MCF 10A (cell line): ENCODE data around the gene LENG9. TPM values are rescaled to one million over a fixed set of nuclear protein-coding genes. Genes with fewer than 3 reads are reported as not detected.
"Not testable (repeated sequence)": the region's sequence is repeated elsewhere in the genome, so short reads cannot be mapped to it uniquely, and the experiment has no call there.

Experiments
- BruUV-seq: library from RNA; stranded (reverse); fragments of 400-500 nt; replicated peaks from 2 replicates; lab custom pipeline; 2021; lab: Mats Ljungman, UMichigan
- CTCF ChIA-PET: fragments of 300-600 bp; sonication (Branson Sonifier 250); formaldehyde crosslinking; extraction: SDS; loops from one replicate; lab custom pipeline; 2021; ENCODE audit warnings: antibody characterized with exemption, inconsistent platforms; lab: Yijun Ruan, JAX
- POLR2A ChIA-PET: fragments of 300-600, 350-650 bp; sonication (Branson Sonifier 250); formaldehyde crosslinking; extraction: SDS; loops from one replicate; lab custom pipeline; 2020; ENCODE audit warnings: antibody characterized with exemption, inconsistent platforms; lab: Yijun Ruan, JAX
- DNase-seq: peaks from one replicate; pipeline ENCODE4 v3.0.0-alpha.2; 2018; ENCODE audit not compliant: unreplicated experiment
- H3K27ac Mint-ChIP-seq: one replicate; pipeline ENCODE4 v1.8.0; 2022; ENCODE audit warnings: mild to moderate bottlenecking, low read depth, mixed read lengths; ENCODE audit not compliant: unreplicated experiment
- H3K27me3 Mint-ChIP-seq: one replicate; pipeline ENCODE4 v1.8.0; 2022; ENCODE audit warnings: mixed read lengths; ENCODE audit not compliant: insufficient read depth, unreplicated experiment
- H3K36me3 Mint-ChIP-seq: one replicate; pipeline ENCODE4 v1.8.0; 2022; ENCODE audit warnings: mild to moderate bottlenecking, moderate library complexity, mixed read lengths; ENCODE audit not compliant: insufficient read depth, unreplicated experiment
- H3K4me1 Mint-ChIP-seq: one replicate; pipeline ENCODE4 v1.8.0; 2022; ENCODE audit warnings: mixed read lengths; ENCODE audit not compliant: insufficient read depth, unreplicated experiment
- H3K4me3 Mint-ChIP-seq: one replicate; pipeline ENCODE4 v1.8.0; 2022; ENCODE audit warnings: mild to moderate bottlenecking, moderate library complexity, mixed read lengths; ENCODE audit not compliant: unreplicated experiment
- H3K9me3 Mint-ChIP-seq: one replicate; pipeline ENCODE4 v1.8.0; 2022; ENCODE audit warnings: mixed read lengths; ENCODE audit not compliant: unreplicated experiment
- intact Hi-C: fragments of 100-400 bp; cut with micrococcal nuclease; formaldehyde crosslinking; loops from 2 replicates; pipeline ENCODE4 v1.14.1; 2022
- total RNA-seq: library from RNA; stranded (reverse); gene quantifications from 2 replicates; pipeline ENCODE4 v1.2.3, GENCODE V29; 2022
- TF ChIP-seq, protein P1 (sequence below): fragments of 200-600 bp; IDR thresholded peaks from one replicate; pipeline ENCODE4 v1.8.0; 2022; ENCODE audit warnings: antibody characterized with exemption, mild to moderate bottlenecking; ENCODE audit not compliant: unreplicated experiment

Gene LENG9
- total RNA-seq, 1 experiment from 2014 or later, result 9.3 TPM

DNA sequence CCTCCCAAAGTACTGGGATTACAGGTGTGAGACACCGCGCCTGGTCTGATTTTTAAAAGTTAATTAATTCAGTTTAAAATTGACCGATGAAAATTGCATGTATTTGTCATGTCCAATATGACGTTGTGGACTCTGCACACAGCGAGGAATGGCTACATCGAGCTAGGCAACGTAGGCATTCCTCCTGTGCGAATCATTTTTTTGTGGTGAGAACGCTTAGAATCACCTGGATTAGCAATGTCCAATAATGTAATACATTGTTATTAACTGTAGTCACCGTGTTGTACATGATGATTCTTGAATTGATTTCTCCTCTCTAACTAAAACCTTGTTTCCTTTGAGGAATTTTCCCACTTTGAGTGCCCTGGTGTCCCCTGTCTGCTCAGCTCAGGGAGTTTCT, 42.5 kb upstream of the LENG9 start:
- no peak overlapping the region for H3K27ac Mint-ChIP-seq
- TF ChIP-seq, protein P1, sequence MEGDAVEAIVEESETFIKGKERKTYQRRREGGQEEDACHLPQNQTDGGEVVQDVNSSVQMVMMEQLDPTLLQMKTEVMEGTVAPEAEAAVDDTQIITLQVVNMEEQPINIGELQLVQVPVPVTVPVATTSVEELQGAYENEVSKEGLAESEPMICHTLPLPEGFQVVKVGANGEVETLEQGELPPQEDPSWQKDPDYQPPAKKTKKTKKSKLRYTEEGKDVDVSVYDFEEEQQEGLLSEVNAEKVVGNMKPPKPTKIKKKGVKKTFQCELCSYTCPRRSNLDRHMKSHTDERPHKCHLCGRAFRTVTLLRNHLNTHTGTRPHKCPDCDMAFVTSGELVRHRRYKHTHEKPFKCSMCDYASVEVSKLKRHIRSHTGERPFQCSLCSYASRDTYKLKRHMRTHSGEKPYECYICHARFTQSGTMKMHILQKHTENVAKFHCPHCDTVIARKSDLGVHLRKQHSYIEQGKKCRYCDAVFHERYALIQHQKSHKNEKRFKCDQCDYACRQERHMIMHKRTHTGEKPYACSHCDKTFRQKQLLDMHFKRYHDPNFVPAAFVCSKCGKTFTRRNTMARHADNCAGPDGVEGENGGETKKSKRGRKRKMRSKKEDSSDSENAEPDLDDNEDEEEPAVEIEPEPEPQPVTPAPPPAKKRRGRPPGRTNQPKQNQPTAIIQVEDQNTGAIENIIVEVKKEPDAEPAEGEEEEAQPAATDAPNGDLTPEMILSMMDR, result no peak
- intact Hi-C loops, result no loop called here
- no TSS peak for BruUV-seq
- H3K36me3 Mint-ChIP-seq, result no peaks in the 10 kb centered on the region
- H3K27me3 Mint-ChIP-seq, result no peaks in the 10 kb centered on the region
- no peak for DNase-seq
- POLR2A ChIA-PET, result no interaction called here
- no peak overlapping the region for H3K4me3 Mint-ChIP-seq
- CTCF ChIA-PET, result interaction anchor here (0.5 to 0.7 kb wide), 3 partner anchors 11 to 1599 kb away, joined by 3 read pairs; no protein-coding TSS in a partner anchor
- peaks cover 20% of the 10 kb centered on the region for H3K9me3 Mint-ChIP-seq
- H3K4me1 Mint-ChIP-seq, result no peaks in the 10 kb centered on the region

DNA sequence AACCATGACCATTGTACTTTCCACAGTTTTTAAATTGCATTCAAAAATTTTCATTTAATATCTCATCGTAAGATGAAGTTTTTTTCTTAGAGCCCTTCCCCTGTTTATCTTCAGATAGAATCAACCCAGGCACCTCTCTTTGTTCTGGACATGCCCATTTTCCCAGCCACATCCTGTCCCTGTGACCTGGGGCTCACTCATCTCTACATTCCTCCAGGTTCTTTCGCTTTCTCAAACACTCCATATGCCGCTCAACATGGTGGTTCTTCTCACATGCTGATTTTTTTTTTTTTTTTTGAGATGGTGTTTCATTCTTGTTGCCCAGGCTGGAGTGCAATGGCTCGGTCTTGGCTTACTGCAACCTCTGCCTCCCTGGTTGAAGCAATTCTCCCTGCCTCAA, 42.0 kb upstream of the LENG9 start:
- intact Hi-C loops, H3K27ac Mint-ChIP-seq, H3K4me3 Mint-ChIP-seq, POLR2A ChIA-PET, H3K36me3 Mint-ChIP-seq, H3K4me1 Mint-ChIP-seq, BruUV-seq, H3K27me3 Mint-ChIP-seq, DNase-seq: not testable (repeated sequence)
- CTCF ChIA-PET, result interaction anchor here (0.6 to 0.7 kb wide), 2 partner anchors 24 to 86 kb away, joined by 3 read pairs; no protein-coding TSS in a partner anchor
- peaks cover 20% of the 10 kb centered on the region for H3K9me3 Mint-ChIP-seq

DNA sequence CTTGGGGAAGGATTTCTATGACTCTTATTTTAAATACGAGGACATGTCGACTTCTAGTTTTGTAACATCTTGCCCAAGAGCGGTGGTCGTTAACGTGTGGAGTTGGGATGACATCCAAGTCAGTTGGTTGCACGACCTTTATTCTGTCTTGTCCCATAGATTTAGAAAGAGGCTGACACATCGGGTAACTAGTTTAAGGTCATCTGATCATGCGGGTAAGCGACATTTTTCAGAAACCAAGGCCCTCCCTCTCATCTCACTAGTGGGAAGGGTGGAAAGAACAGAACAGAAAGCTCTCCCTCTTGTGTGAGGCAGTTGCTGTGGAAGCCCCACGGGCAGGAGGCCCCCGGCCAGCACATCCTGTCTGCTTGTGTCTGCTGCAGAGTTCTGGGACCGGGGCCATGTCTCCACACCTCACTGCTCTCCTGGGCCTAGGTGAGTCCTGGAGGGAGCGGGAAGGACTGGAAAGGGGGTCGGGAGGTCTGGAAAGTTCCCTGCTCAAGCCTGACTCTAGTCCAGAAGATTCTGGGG, 39.0 kb upstream of the LENG9 start, which contains the start of gene LAIR2:
LAIR2 (plus strand) TSS at position 314 of the 531 bp plus-strand sequence; CDS start at position 402, 88 bp downstream.
- Mint-ChIP-seq H3K4me1 (no peaks in the 10 kb centered on the region), H3K27ac (no peak within 1 kb of the TSS), H3K4me3 (no peak within 1 kb of the TSS), H3K27me3 (no peaks in the 10 kb centered on the region), H3K9me3 (peaks cover 13% of the 10 kb centered on the region), H3K36me3 (no peaks in the 10 kb centered on the region)
- ChIA-PET POLR2A (no interaction called here), CTCF (interaction anchor here (1.0 kb wide), 1 partner anchor 24 kb away, joined by 5 read pairs; no protein-coding TSS in a partner anchor)
- BruUV-seq, result no TSS peak
- TF ChIP-seq, protein P1, result no peak
- no peak for DNase-seq
- intact Hi-C loops, result no loop called here

DNA sequence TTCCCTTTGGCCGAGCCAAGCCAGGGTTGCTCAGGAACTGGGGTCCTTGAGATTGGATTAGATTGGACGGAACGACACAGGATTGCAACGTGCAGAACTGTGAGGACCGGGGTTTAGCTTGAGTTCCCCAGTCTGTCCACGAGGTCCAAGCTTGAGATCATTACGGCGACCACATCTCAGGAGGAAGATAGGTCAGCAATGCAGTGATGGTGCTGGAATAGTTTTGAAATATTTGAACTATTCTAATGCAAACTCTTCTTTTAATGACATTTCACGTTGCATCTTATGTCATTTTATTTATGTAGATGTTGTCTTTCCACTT, 34.8 kb upstream of the LENG9 start:
- H3K27me3 Mint-ChIP-seq, POLR2A ChIA-PET, CTCF ChIA-PET, H3K4me3 Mint-ChIP-seq, intact Hi-C loops, H3K36me3 Mint-ChIP-seq, BruUV-seq, H3K9me3 Mint-ChIP-seq, H3K4me1 Mint-ChIP-seq, DNase-seq, H3K27ac Mint-ChIP-seq: not testable (repeated sequence)

DNA sequence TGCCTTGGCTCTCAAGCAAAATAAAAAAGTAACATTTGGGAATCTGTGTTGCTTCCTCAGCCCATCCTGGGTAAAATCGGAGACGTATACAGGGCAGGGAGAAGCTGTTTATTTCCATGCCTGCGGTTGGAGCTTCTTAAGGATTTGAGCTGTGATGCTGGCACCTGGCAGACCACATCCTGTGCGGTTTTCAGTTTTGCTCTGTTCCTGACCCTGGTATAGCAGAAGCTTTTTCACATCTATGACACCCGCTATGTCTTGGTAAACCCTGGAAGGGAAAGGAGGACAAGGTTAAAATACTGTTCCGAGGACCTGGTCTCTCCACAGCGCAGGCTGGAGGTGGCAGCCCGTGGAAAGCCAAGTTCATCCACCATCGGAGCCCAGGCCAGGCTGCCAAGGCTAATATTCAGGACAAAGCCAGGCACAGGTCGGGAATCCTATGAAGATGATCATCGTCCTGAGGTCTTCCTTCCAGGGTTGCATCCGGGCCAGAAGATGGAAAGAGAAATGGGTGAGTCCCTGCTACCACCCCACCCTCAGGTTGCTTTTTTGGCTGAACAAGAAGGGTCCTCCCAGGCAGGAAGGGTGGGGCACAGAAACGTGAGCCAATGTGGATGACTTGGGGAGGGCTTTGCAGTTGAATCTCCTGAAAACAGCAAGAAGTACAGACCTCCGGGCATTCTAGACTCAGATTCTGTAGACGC, 34.3 kb upstream of the LENG9 start:
- H3K4me1 Mint-ChIP-seq, intact Hi-C loops, POLR2A ChIA-PET, H3K36me3 Mint-ChIP-seq, DNase-seq, H3K9me3 Mint-ChIP-seq, H3K27ac Mint-ChIP-seq, H3K27me3 Mint-ChIP-seq, H3K4me3 Mint-ChIP-seq, BruUV-seq: not testable (repeated sequence)
- CTCF ChIA-PET, result interaction anchor here (1.0 kb wide), 1 partner anchor 19 kb away, joined by 4 read pairs; no protein-coding TSS in a partner anchor

DNA sequence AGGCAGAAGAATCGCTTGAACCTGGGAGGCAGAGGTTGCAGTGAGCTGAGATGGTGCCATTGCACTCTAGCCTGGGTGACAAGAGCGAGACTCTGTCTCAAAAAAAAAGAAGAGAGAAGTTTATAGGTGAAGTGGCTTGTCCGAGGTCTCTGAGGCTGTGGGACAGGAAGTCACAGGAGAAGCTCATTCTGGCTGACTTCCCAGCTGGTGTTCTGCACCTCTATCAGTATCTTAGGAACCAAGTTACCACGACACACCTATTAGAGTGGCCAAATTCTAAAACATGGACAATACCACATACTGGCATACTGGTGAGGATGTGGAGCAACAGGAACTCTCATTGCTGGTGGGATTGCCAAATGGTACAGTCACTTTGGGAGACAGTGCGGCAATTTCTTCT, 31.7 kb upstream of the LENG9 start:
- BruUV-seq, H3K4me3 Mint-ChIP-seq, DNase-seq, H3K4me1 Mint-ChIP-seq, H3K36me3 Mint-ChIP-seq, intact Hi-C loops, H3K27ac Mint-ChIP-seq: not testable (repeated sequence)
- ChIA-PET CTCF (interaction anchor here (0.6 to 1.4 kb wide), 2 partner anchors 11 to 14 kb away, joined by 3 to 8 read pairs; no protein-coding TSS in a partner anchor), POLR2A (interaction anchor here (0.6 kb wide), 1 partner anchor 47 kb away, joined by 3 read pairs; the partner anchor contains the start of gene LENG8)
- peaks cover 15% of the 10 kb centered on the region for H3K9me3 Mint-ChIP-seq
- peaks cover 11% of the 10 kb centered on the region for H3K27me3 Mint-ChIP-seq
